Omental fat pad (tissue), 4 donors: ENCODE results near the gene OR10P1. TPM values are rescaled to one million over a fixed set of nuclear protein-coding genes. Genes with fewer than 3 reads are reported as not detected.
"Not testable (repeated sequence)": the region's sequence is repeated elsewhere in the genome, so short reads cannot be mapped to it uniquely, and the experiment has no call there.

Experiments
- ATAC-seq: fragments of 150-250 bp; one replicate; pipeline ENCODE4 v1.9.1; 2016; ENCODE audit warnings: mild to moderate bottlenecking, moderate library complexity; ENCODE audit not compliant: low FRiP score
- DNase-seq: peaks from one replicate; pipeline ENCODE4 v3.0.0-alpha.2; 2019; ENCODE audit warnings: low spot score
- total RNA-seq, 4 donors: library from RNA; depleted of rRNA; stranded (reverse); fragments of >200 nt; gene quantifications; one replicate each; pipeline ENCODE4 v1.1.0, GENCODE V29; 2016
- TF ChIP-seq, protein P1 (sequence below), 3 donors: fragments of 450-650 bp; IDR thresholded peaks; one replicate each; pipeline ENCODE4 v1.5.1; 2016 to 2017; ENCODE audit warnings: antibody characterized with exemption in 3 of 3, mild to moderate bottlenecking in 3 of 3, moderate library complexity in 2 of 3

The OR10P1 gene
- not detected for total RNA-seq

GRCh38 chr12:55636853-55637252 lies at the start of gene OR10P1:
Gene OR10P1 (plus strand): TSS chr12:55636892. CDS start chr12:55636892, 0 bp downstream.
- ATAC-seq (no peak), DNase-seq (no peak)
- TF ChIP-seq, protein P1, sequence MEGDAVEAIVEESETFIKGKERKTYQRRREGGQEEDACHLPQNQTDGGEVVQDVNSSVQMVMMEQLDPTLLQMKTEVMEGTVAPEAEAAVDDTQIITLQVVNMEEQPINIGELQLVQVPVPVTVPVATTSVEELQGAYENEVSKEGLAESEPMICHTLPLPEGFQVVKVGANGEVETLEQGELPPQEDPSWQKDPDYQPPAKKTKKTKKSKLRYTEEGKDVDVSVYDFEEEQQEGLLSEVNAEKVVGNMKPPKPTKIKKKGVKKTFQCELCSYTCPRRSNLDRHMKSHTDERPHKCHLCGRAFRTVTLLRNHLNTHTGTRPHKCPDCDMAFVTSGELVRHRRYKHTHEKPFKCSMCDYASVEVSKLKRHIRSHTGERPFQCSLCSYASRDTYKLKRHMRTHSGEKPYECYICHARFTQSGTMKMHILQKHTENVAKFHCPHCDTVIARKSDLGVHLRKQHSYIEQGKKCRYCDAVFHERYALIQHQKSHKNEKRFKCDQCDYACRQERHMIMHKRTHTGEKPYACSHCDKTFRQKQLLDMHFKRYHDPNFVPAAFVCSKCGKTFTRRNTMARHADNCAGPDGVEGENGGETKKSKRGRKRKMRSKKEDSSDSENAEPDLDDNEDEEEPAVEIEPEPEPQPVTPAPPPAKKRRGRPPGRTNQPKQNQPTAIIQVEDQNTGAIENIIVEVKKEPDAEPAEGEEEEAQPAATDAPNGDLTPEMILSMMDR (IDR thresholded peaks at IDR 0.05), result no peak

- ATAC-seq, DNase-seq: not testable (repeated sequence)
Observed at GRCh38 chr12:55590152-55590551, 46.5 kb upstream of the OR10P1 start.

- ATAC-seq (no peak), DNase-seq (no peak)
- TF ChIP-seq, protein P1 (IDR thresholded peaks at IDR 0.05), result no peak
Observed at GRCh38 chr12:55607821-55608594, 28.7 kb upstream of the OR10P1 start.

GRCh38 chr12:55610598-55610997 lies 26.1 kb upstream of the OR10P1 start:
- TF ChIP-seq, protein P1 (IDR thresholded peaks at IDR 0.05), result no peak
- ATAC-seq (no peak), DNase-seq (no peak)

DNA sequence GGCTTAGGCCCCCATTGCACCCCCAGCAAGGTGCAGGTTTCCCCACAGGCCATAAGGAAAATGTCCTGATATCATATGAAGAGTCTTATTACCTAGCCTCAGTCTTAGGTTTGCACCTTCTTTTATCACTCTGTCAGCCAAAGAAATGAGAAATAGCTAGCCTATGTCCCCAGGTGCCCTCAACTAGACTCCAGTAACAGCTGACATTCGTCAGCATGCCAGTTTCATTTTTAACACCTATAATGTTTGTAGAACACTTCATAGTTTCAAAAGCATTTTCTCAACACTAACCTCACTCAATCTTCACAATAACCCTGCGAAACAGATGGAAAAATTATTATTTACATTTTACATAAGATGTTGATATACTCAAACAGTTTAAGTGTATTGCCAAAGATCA lies 24.0 kb upstream of the OR10P1 start:
- TF ChIP-seq, protein P1 (IDR thresholded peaks at IDR 0.05), result no peak
- ATAC-seq, result no peak
- no peak for DNase-seq

GRCh38 chr12:55614764-55615163 lies 21.9 kb upstream of the OR10P1 start:
- ATAC-seq (no peak), DNase-seq (no peak)
- TF ChIP-seq, protein P1 (IDR thresholded peaks at IDR 0.05), result no peak

GRCh38 chr12:55619354-55620138 lies 17.1 kb upstream of the OR10P1 start:
- TF ChIP-seq, protein P1 (IDR thresholded peaks at IDR 0.05), result peak in 1 of 3 donors; percentile 59
- no peak for DNase-seq
- peak; percentile 87 for ATAC-seq
